Fibroblast of lung (primary cell): ENCODE results near the gene SF1. TPM values are rescaled to one million over a fixed set of nuclear protein-coding genes. Genes with fewer than 3 reads are reported as not detected.
"Not testable (repeated sequence)": the region's sequence is repeated elsewhere in the genome, so short reads cannot be mapped to it uniquely, and the experiment has no call there.

Experiments used
- DNase-seq, 2 donors: peaks; one replicate each; pipeline versions ENCODE4 v3.0.0 to v3.0.0-alpha.2; 2010; ENCODE audit warnings: low read depth in 2 of 2
- H2AFZ ChIP-seq: 2 replicates; pipeline ENCODE4 v1.5.1; 2012; ENCODE audit warnings: low read length, control low read depth, inconsistent platforms
- H3K27ac ChIP-seq: 2 replicates; pipeline ENCODE4 v1.5.1; 2011; ENCODE audit warnings: low read length, control low read depth; ENCODE audit not compliant: insufficient read depth
- H3K27me3 ChIP-seq: 2 replicates; pipeline ENCODE4 v1.5.1; 2011; ENCODE audit warnings: mild to moderate bottlenecking, low read length; ENCODE audit not compliant: control insufficient read depth, insufficient read depth
- H3K36me3 ChIP-seq: 2 replicates; pipeline ENCODE4 v1.5.1; 2011; ENCODE audit warnings: low read length; ENCODE audit not compliant: control insufficient read depth, insufficient read depth
- H3K4me1 ChIP-seq: 2 replicates; pipeline ENCODE4 v1.5.1; 2011; ENCODE audit warnings: low read length; ENCODE audit not compliant: control insufficient read depth, insufficient read depth; ENCODE audit errors: extremely low read depth
- H3K4me2 ChIP-seq: 2 replicates; pipeline ENCODE4 v1.5.1; 2011; ENCODE audit warnings: low read length, control low read depth; ENCODE audit not compliant: insufficient read depth; ENCODE audit errors: extremely low read depth
- H3K4me3 ChIP-seq, 4 experiments: fragments of 200-600 bp in 1 of 4; sonication (generic) in 1 of 4; replicated peaks in 1 of 4; 2 replicates each; pipeline ENCODE4 v1.5.1; 2011 to 2016; ENCODE audit warnings: low read length in 4 of 4, low read depth in 3 of 4, mild to moderate bottlenecking in 3 of 4, control low read depth in 2 of 4, inconsistent platforms in 1 of 4, mixed read lengths in 1 of 4; ENCODE audit not compliant: insufficient read depth in 1 of 4; ENCODE audit errors: control extremely low read depth in 1 of 4
- H3K79me2 ChIP-seq: 2 replicates; pipeline ENCODE4 v1.5.1; 2012; ENCODE audit warnings: mild to moderate bottlenecking, low read length, inconsistent platforms; ENCODE audit not compliant: control insufficient read depth, insufficient read depth
- H3K9ac ChIP-seq: 2 replicates; pipeline ENCODE4 v1.5.1; 2011; ENCODE audit warnings: mild to moderate bottlenecking, low read length, control low read depth; ENCODE audit not compliant: insufficient read depth
- H3K9me3 ChIP-seq: 2 replicates; pipeline ENCODE4 v1.5.1; 2012; ENCODE audit warnings: low read depth, low read length; ENCODE audit not compliant: control insufficient read depth, insufficient read depth
- H4K20me1 ChIP-seq: 2 replicates; pipeline ENCODE4 v1.5.1; 2011; ENCODE audit warnings: low read length; ENCODE audit not compliant: control insufficient read depth, insufficient read depth; ENCODE audit errors: extremely low read depth
- CTCF ChIP-seq, 2 donors: IDR thresholded peaks in 1 of 2; conservative IDR thresholded peaks in 1 of 2; 1 replicate in 1 of 2; 2 replicates in 1 of 2; pipeline ENCODE4 v1.5.1; 2011 to 2012; ENCODE audit warnings: low read length in 2 of 2, control low read depth in 1 of 2, inconsistent platforms in 1 of 2, low read depth in 1 of 2, mild to moderate bottlenecking in 1 of 2
- EZH2 ChIP-seq: IDR thresholded peaks from 2 replicates; pipeline ENCODE4 v1.5.1; 2012; ENCODE audit warnings: low read length, control low read depth, mild to moderate bottlenecking; ENCODE audit errors: missing control alignments
- polyA plus RNA-seq, 2 donors: library from polyadenylated mRNA; depleted of rRNA in 1 of 2; stranded (reverse) in 1 of 2; unstranded in 1 of 2; fragments of >200 nt; gene quantifications; 2 replicates each; pipeline ENCODE4 v1.2.1, GENCODE V29; 2011 to 2012; ENCODE audit warnings: missing spikeins in 1 of 2
- total RNA-seq: library from RNA; depleted of rRNA; stranded (reverse); fragments of >200 nt; gene quantifications from 2 replicates; pipeline ENCODE4 v1.2.1, GENCODE V29; 2014

SF1 gene
- total and polyA plus RNA-seq, 2 donors (not counting 1 experiment from before 2014, with no cell fraction given), result 78.9 to 105 TPM

GRCh38 chr11:64826062-64826461 is 47.7 kb upstream of the SF1 start:
- H2AFZ ChIP-seq, result no peak overlapping the region
- no peaks in the 10 kb centered on the region for H3K4me1 ChIP-seq
- no peaks in the 10 kb centered on the region for H3K9me3 ChIP-seq
- no peak overlapping the region for H3K9ac ChIP-seq
- no peaks in the 10 kb centered on the region for H3K27me3 ChIP-seq
- H3K4me2 ChIP-seq, result no peak overlapping the region
- no peak for TF ChIP-seq CTCF (conservative IDR thresholded peaks at IDR 0.05 in 1 of 2, IDR thresholded peaks at IDR 0.05 in 1 of 2; ENCODE audit: low read depth in 1 of 2, low read length in 2 of 2)
- TF ChIP-seq EZH2, result no peak
- H3K4me3 ChIP-seq, result no peak overlapping the region
- H3K36me3 ChIP-seq, result no peaks in the 10 kb centered on the region
- no peaks in the 10 kb centered on the region for H3K79me2 ChIP-seq
- H3K27ac ChIP-seq, result no peak overlapping the region
- no peaks in the 10 kb centered on the region for H4K20me1 ChIP-seq
- no peak for DNase-seq

DNA sequence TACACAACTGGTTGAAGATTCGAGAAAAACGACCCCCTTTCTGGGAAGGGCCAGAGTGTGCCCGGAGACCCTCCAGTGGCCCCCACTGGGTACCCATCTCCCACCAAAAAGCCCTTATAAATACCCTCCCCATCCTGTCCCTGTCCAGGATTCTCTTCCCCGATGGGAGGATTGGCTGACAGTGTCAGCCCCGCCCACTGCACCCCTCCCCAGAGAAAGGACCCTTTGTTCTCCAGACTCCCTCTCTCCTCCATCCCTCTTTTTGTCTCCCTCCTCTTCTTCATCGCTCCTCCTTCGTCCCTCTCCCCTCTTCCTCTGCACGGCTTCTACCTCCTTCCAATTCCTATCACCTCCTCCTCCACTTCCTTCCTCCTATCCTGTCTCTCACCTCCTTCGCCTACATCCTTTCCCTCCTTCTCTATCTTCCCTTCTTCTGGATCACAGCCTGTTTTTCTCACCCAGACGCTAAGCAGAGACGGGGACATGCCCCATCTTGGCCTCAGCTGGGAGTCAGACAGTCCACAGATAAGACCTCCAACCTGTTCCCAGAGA is 45.3 kb upstream of the SF1 start:
- Histone ChIP-seq H3K4me2 (no peak overlapping the region), H3K4me1 (no peaks in the 10 kb centered on the region), H3K9ac (no peak overlapping the region), H3K27ac (no peak overlapping the region), H3K9me3 (no peaks in the 10 kb centered on the region), H3K4me3 (no peak overlapping the region), H2AFZ (no peak overlapping the region), H4K20me1 (no peaks in the 10 kb centered on the region), H3K36me3 (no peaks in the 10 kb centered on the region), H3K79me2 (no peaks in the 10 kb centered on the region), H3K27me3 (no peaks in the 10 kb centered on the region)
- no peak for TF ChIP-seq EZH2
- TF ChIP-seq CTCF (conservative IDR thresholded peaks at IDR 0.05 in 1 of 2, IDR thresholded peaks at IDR 0.05 in 1 of 2; ENCODE audit: low read depth in 1 of 2, low read length in 2 of 2), result no peak
- no peak for DNase-seq

GRCh38 chr11:64817476-64817875 is 39.1 kb upstream of the SF1 start:
- no peak overlapping the region for H3K4me2 ChIP-seq
- H3K79me2 ChIP-seq, result no peaks in the 10 kb centered on the region
- no peaks in the 10 kb centered on the region for H3K9me3 ChIP-seq
- no peaks in the 10 kb centered on the region for H3K36me3 ChIP-seq
- H3K4me3 ChIP-seq, result no peak overlapping the region
- no peak overlapping the region for H2AFZ ChIP-seq
- TF ChIP-seq CTCF (conservative IDR thresholded peaks at IDR 0.05 in 1 of 2, IDR thresholded peaks at IDR 0.05 in 1 of 2; ENCODE audit: low read depth in 1 of 2, low read length in 2 of 2) (no peak), EZH2 (no peak)
- no peaks in the 10 kb centered on the region for H4K20me1 ChIP-seq
- H3K27me3 ChIP-seq, result no peaks in the 10 kb centered on the region
- no peaks in the 10 kb centered on the region for H3K4me1 ChIP-seq
- no peak overlapping the region for H3K9ac ChIP-seq
- no peak for DNase-seq
- H3K27ac ChIP-seq, result no peak overlapping the region

- not testable (repeated sequence) for H2AFZ ChIP-seq, H3K9ac ChIP-seq, H3K79me2 ChIP-seq, H3K9me3 ChIP-seq, DNase-seq, H3K4me1 ChIP-seq, H3K36me3 ChIP-seq, H3K27ac ChIP-seq, H3K4me2 ChIP-seq, H4K20me1 ChIP-seq, H3K4me3 ChIP-seq, H3K27me3 ChIP-seq
These were observed 37.1 kb upstream of the SF1 start for GRCh38 chr11:64815433-64815832.
